WERI-Rb-1 (cell line): ENCODE data around the gene COL4A1.
A peak's percentile ranks its signal among the peaks of the same experiment; 100 is the strongest.

Source experiments
- DNase-seq: peaks from one replicate; pipeline ENCODE4 v3.0.0-alpha.2; 2020
- H3K27ac ChIP-seq: fragments of 250-450 bp; sonication (Bioruptor Pico); 2 replicates; pipeline ENCODE4 v1.5.1; 2020; ENCODE audit warnings: mild to moderate bottlenecking, moderate library complexity
- H3K27me3 ChIP-seq: fragments of 250-450 bp; sonication (Bioruptor Pico); 2 replicates; pipeline ENCODE4 v1.5.1; 2021; ENCODE audit warnings: mild to moderate bottlenecking, low read depth, moderate library complexity; ENCODE audit not compliant: insufficient read depth, severe bottlenecking
- H3K36me3 ChIP-seq: fragments of 250-450 bp; sonication (Bioruptor Pico); 2 replicates; pipeline ENCODE4 v1.5.1; 2020; ENCODE audit warnings: mild to moderate bottlenecking, moderate library complexity
- H3K4me3 ChIP-seq: 2 replicates; pipeline ENCODE4 v1.5.1; 2011; ENCODE audit warnings: low read depth, mild to moderate bottlenecking, control low read depth, low read length
- H3K9me3 ChIP-seq: fragments of 250-450 bp; sonication (Bioruptor Pico); 2 replicates; pipeline ENCODE4 v1.5.1; 2021; ENCODE audit warnings: mild to moderate bottlenecking, moderate library complexity; ENCODE audit not compliant: severe bottlenecking
- CTCF ChIP-seq: IDR thresholded peaks from 2 replicates; pipeline ENCODE4 v1.5.1; 2011; ENCODE audit warnings: low read depth, mild to moderate bottlenecking, control low read depth, inconsistent platforms, low read length

Gene COL4A1

GRCh38 chr13:110244071-110244830 lies 62.7 kb downstream of the COL4A1 start:
- DNase-seq, result no peak
- H3K27ac ChIP-seq, result no peak overlapping the region
- no peaks in the 10 kb centered on the region for H3K36me3 ChIP-seq
- no peaks in the 10 kb centered on the region for H3K9me3 ChIP-seq
- H3K27me3 ChIP-seq, result no peaks in the 10 kb centered on the region
- TF ChIP-seq CTCF, result no peak
- H3K4me3 ChIP-seq, result no peak overlapping the region

GRCh38 chr13:110242615-110243014 lies 64.3 kb downstream of the COL4A1 start:
- TF ChIP-seq CTCF, result no peak
- H3K27me3 ChIP-seq, result no peaks in the 10 kb centered on the region
- DNase-seq, result no peak
- no peaks in the 10 kb centered on the region for H3K9me3 ChIP-seq
- H3K36me3 ChIP-seq, result no peaks in the 10 kb centered on the region
- no peak overlapping the region for H3K27ac ChIP-seq
- no peak overlapping the region for H3K4me3 ChIP-seq

- H3K4me3 ChIP-seq, result no peak overlapping the region
- no peak overlapping the region for H3K27ac ChIP-seq
- no peak for DNase-seq
- no peaks in the 10 kb centered on the region for H3K27me3 ChIP-seq
- no peaks in the 10 kb centered on the region for H3K36me3 ChIP-seq
- TF ChIP-seq CTCF, result no peak
- H3K9me3 ChIP-seq, result no peaks in the 10 kb centered on the region
Observed at GRCh38 chr13:110240943-110241342, 66.0 kb downstream of the COL4A1 start.

- TF ChIP-seq CTCF, result 0 out of 2 replicates have a peak, but pooled peaks have one; percentile 1
Observed at GRCh38 chr13:110240352-110240751, 66.6 kb downstream of the COL4A1 start.

GRCh38 chr13:110239280-110240125 lies 67.5 kb downstream of the COL4A1 start:
- no peak overlapping the region for H3K27ac ChIP-seq
- no peaks in the 10 kb centered on the region for H3K9me3 ChIP-seq
- DNase-seq, result no peak
- H3K36me3 ChIP-seq, result no peaks in the 10 kb centered on the region
- no peak overlapping the region for H3K4me3 ChIP-seq
- no peaks in the 10 kb centered on the region for H3K27me3 ChIP-seq
- TF ChIP-seq CTCF, result 0 out of 2 replicates have a peak, but pooled peaks have one; percentile 1

More at GRCh38 chr13:110240352-110240751, 66.6 kb downstream of the COL4A1 start:
- Histone ChIP-seq H3K36me3 (no peaks in the 10 kb centered on the region), H3K27ac (no peak overlapping the region), H3K27me3 (no peaks in the 10 kb centered on the region), H3K9me3 (no peaks in the 10 kb centered on the region), H3K4me3 (no peak overlapping the region)
- no peak for DNase-seq
